ENCODE measurements around the gene PRKG1. TPM values are rescaled to one million over a fixed set of nuclear protein-coding genes. Genes with fewer than 3 reads are reported as not detected.

PRKG1 gene
- polyA plus RNA-seq, 1 donor (not counting 4 experiments of a cell fraction or from before 2014, with no cell fraction given), result 0.24 TPM

- Histone ChIP-seq H3K79me2 (ENCODE audit: control insufficient read depth, insufficient read depth, low read length) (no peaks in the 10 kb centered on the region), H3K27ac (ENCODE audit: control insufficient read depth, insufficient read depth, low read length) (no peak overlapping the region), H3K9me3 (ENCODE audit: control insufficient read depth, low read depth, low read length) (no peaks in the 10 kb centered on the region), H3K4me3 (ENCODE audit: control insufficient read depth in 2 of 3, extremely low read depth in 1 of 3, insufficient read depth in 2 of 3, low read depth in 1 of 3, low read length in 3 of 3) (no peak overlapping the region), H3K4me2 (ENCODE audit: control insufficient read depth, extremely low read depth, insufficient read depth, low read depth, low read length) (no peak overlapping the region), H4K20me1 (ENCODE audit: control insufficient read depth, extremely low read depth, insufficient read depth, low read length) (no peaks in the 10 kb centered on the region), H3K27me3 (ENCODE audit: control insufficient read depth, extremely low read depth, insufficient read depth, low read length) (no peaks in the 10 kb centered on the region), H3K9ac (ENCODE audit: control insufficient read depth, extremely low read depth, insufficient read depth, low read length) (no peak overlapping the region), H3K9me1 (ENCODE audit: control insufficient read depth, extremely low read depth, insufficient read depth, low read length) (no peaks in the 10 kb centered on the region), H3K36me3 (ENCODE audit: control insufficient read depth in 2 of 2, extremely low read depth in 1 of 2, insufficient read depth in 2 of 2, low read length in 2 of 2) (no peaks in the 10 kb centered on the region), H2AFZ (ENCODE audit: control insufficient read depth, low read length) (no peak overlapping the region), H3K4me1 (ENCODE audit: control insufficient read depth, extremely low read depth, insufficient read depth, low read length) (no peaks in the 10 kb centered on the region)
- no peak for DNase-seq (ENCODE audit: low read depth, low spot score)
- FAIRE-seq, result no peak
- no peak for TF ChIP-seq CTCF (optimal IDR thresholded peaks at IDR 0.05 in 1 of 3, IDR thresholded peaks at IDR 0.05 in 1 of 3, conservative IDR thresholded peaks at IDR 0.05 in 1 of 3; ENCODE audit: extremely low read depth in 1 of 3, insufficient read depth in 2 of 3, low read length in 3 of 3)
- no peak for TF ChIP-seq EZH2 (IDR thresholded peaks at IDR 0.05; ENCODE audit: low read length)
- dilution Hi-C loops (cut with MboI; ENCODE audit: extremely low pct_ligation_motif_present, low sequenced_read_pairs), result no loop called here
Observed at GRCh38 chr10:51472154-51472553, 397.9 kb downstream of the PRKG1 start.

- H3K4me1 ChIP-seq (ENCODE audit: control insufficient read depth, extremely low read depth, insufficient read depth, low read length), result no peaks in the 10 kb centered on the region
- DNase-seq (ENCODE audit: low read depth, low spot score), result no peak
- H3K36me3 ChIP-seq (ENCODE audit: control insufficient read depth in 2 of 2, extremely low read depth in 1 of 2, insufficient read depth in 2 of 2, low read length in 2 of 2), result no peaks in the 10 kb centered on the region
- no peak overlapping the region for H2AFZ ChIP-seq (ENCODE audit: control insufficient read depth, low read length)
- H3K4me2 ChIP-seq (ENCODE audit: control insufficient read depth, extremely low read depth, insufficient read depth, low read depth, low read length), result no peak overlapping the region
- no peaks in the 10 kb centered on the region for H3K9me1 ChIP-seq (ENCODE audit: control insufficient read depth, extremely low read depth, insufficient read depth, low read length)
- dilution Hi-C loops (cut with MboI; ENCODE audit: extremely low pct_ligation_motif_present, low sequenced_read_pairs), result no loop called here
- H3K4me3 ChIP-seq (ENCODE audit: control insufficient read depth in 2 of 3, extremely low read depth in 1 of 3, insufficient read depth in 2 of 3, low read depth in 1 of 3, low read length in 3 of 3), result no peak overlapping the region
- H3K9me3 ChIP-seq (ENCODE audit: control insufficient read depth, low read depth, low read length), result no peaks in the 10 kb centered on the region
- H3K27me3 ChIP-seq (ENCODE audit: control insufficient read depth, extremely low read depth, insufficient read depth, low read length), result no peaks in the 10 kb centered on the region
- no peaks in the 10 kb centered on the region for H4K20me1 ChIP-seq (ENCODE audit: control insufficient read depth, extremely low read depth, insufficient read depth, low read length)
- H3K27ac ChIP-seq (ENCODE audit: control insufficient read depth, insufficient read depth, low read length), result no peak overlapping the region
- no peaks in the 10 kb centered on the region for H3K79me2 ChIP-seq (ENCODE audit: control insufficient read depth, insufficient read depth, low read length)
- TF ChIP-seq CTCF (optimal IDR thresholded peaks at IDR 0.05 in 1 of 3, IDR thresholded peaks at IDR 0.05 in 1 of 3, conservative IDR thresholded peaks at IDR 0.05 in 1 of 3; ENCODE audit: extremely low read depth in 1 of 3, insufficient read depth in 2 of 3, low read length in 3 of 3) (no peak), EZH2 (IDR thresholded peaks at IDR 0.05; ENCODE audit: low read length) (no peak)
- no peak overlapping the region for H3K9ac ChIP-seq (ENCODE audit: control insufficient read depth, extremely low read depth, insufficient read depth, low read length)
- FAIRE-seq, result no peak
Observed at GRCh38 chr10:51479711-51480110, 405.4 kb downstream of the PRKG1 start.

Data from keratinocyte (primary cell).